Mesenchymal stem cell (in vitro differentiated cells and primary cell): ENCODE measurements around the gene MAPK4.

ENCODE experiments used
- DNase-seq: peaks from one replicate; pipeline ENCODE4 v3.0.0-alpha.2; 2013
- H2AFZ ChIP-seq: one replicate; pipeline ENCODE4 v1.6.1; 2013; ENCODE audit warnings: low read depth, mild to moderate bottlenecking, control low read depth, inconsistent platforms, low read length, moderate library complexity
- H2AK5ac ChIP-seq: 2 replicates; pipeline ENCODE4 v1.6.1; 2013; ENCODE audit warnings: low read length, moderate library complexity, mild to moderate bottlenecking, inconsistent platforms; ENCODE audit not compliant: severe bottlenecking
- H2BK120ac ChIP-seq: one replicate; pipeline ENCODE4 v1.6.1; 2013; ENCODE audit warnings: low read depth, mild to moderate bottlenecking, inconsistent platforms, low read length, moderate library complexity
- H2BK12ac ChIP-seq, 2 experiments: one replicate each; pipeline ENCODE4 v1.6.1; 2013; ENCODE audit warnings: inconsistent platforms in 2 of 2, low read length in 2 of 2, mild to moderate bottlenecking in 2 of 2, moderate library complexity in 2 of 2, control low read depth in 1 of 2
- H2BK15ac ChIP-seq: one replicate; pipeline ENCODE4 v1.6.1; 2013; ENCODE audit warnings: mild to moderate bottlenecking, low read depth, inconsistent platforms; ENCODE audit not compliant: poor library complexity, severe bottlenecking
- H2BK5ac ChIP-seq: 2 replicates; pipeline ENCODE4 v1.6.1; 2013; ENCODE audit warnings: low read depth, mild to moderate bottlenecking, low read length, control low read depth, inconsistent platforms; ENCODE audit not compliant: poor library complexity, severe bottlenecking
- H3K14ac ChIP-seq, 2 experiments: one replicate each; pipeline ENCODE4 v1.6.1; 2013; ENCODE audit warnings: inconsistent platforms in 2 of 2, low read length in 2 of 2, control low read depth in 1 of 2, mild to moderate bottlenecking in 1 of 2, moderate library complexity in 1 of 2
- H3K18ac ChIP-seq, 2 experiments: one replicate each; pipeline ENCODE4 v1.6.1; 2013; ENCODE audit warnings: inconsistent platforms in 2 of 2, low read length in 2 of 2, control low read depth in 1 of 2, low read depth in 1 of 2, mild to moderate bottlenecking in 1 of 2
- H3K23ac ChIP-seq, 2 experiments: one replicate each; pipeline ENCODE4 v1.6.1; 2013; ENCODE audit warnings: inconsistent platforms in 2 of 2, low read length in 2 of 2, mild to moderate bottlenecking in 2 of 2, moderate library complexity in 2 of 2, control low read depth in 1 of 2
- H3K27ac ChIP-seq: 2 replicates; pipeline ENCODE4 v1.5.1; 2013; ENCODE audit warnings: mild to moderate bottlenecking, moderate library complexity, low read length, control low read depth, inconsistent platforms; ENCODE audit not compliant: poor library complexity, severe bottlenecking
- H3K27me3 ChIP-seq, 2 experiments: 2 replicates each; pipeline versions ENCODE4 v1.6.1 to v1.7.0; 2013; ENCODE audit warnings: low read length in 2 of 2, mild to moderate bottlenecking in 2 of 2, moderate library complexity in 2 of 2, control low read depth in 1 of 2, inconsistent platforms in 1 of 2; ENCODE audit not compliant: control insufficient read depth in 1 of 2, insufficient read depth in 1 of 2
- H3K36me3 ChIP-seq, 2 experiments: 2 replicates each; pipeline versions ENCODE4 v1.6.1 to v1.7.0; 2013; ENCODE audit warnings: low read length in 2 of 2, control low read depth in 1 of 2, inconsistent platforms in 1 of 2, low read depth in 1 of 2, mild to moderate bottlenecking in 1 of 2; ENCODE audit not compliant: insufficient read depth in 2 of 2, control insufficient read depth in 1 of 2
- H3K4ac ChIP-seq, 2 experiments: one replicate each; pipeline ENCODE4 v1.6.1; 2013; ENCODE audit warnings: inconsistent platforms in 2 of 2, low read length in 2 of 2, mild to moderate bottlenecking in 2 of 2, moderate library complexity in 2 of 2, control low read depth in 1 of 2, low read depth in 1 of 2
- H3K4me1 ChIP-seq: 2 replicates; pipeline ENCODE4 v1.6.1; 2013; ENCODE audit warnings: low read depth, low read length, control low read depth; ENCODE audit not compliant: control insufficient read depth, insufficient read depth
- H3K4me2 ChIP-seq: 2 replicates; pipeline ENCODE4 v1.6.1; 2013; ENCODE audit warnings: low read length, mild to moderate bottlenecking, inconsistent platforms; ENCODE audit not compliant: poor library complexity, severe bottlenecking
- H3K4me3 ChIP-seq, 2 experiments: 2 replicates each; pipeline versions ENCODE4 v1.5.1 to v1.7.0; 2013; ENCODE audit warnings: low read length in 2 of 2, mild to moderate bottlenecking in 2 of 2, control low read depth in 1 of 2, low read depth in 1 of 2; ENCODE audit not compliant: insufficient read depth in 1 of 2
- H3K79me1 ChIP-seq: replicated peaks from 2 replicates; pipeline ENCODE4 v1.6.1; 2013; ENCODE audit warnings: mild to moderate bottlenecking, control low read depth, low read length, inconsistent platforms; ENCODE audit not compliant: poor library complexity, severe bottlenecking
- H3K9ac ChIP-seq: 2 replicates; pipeline ENCODE4 v1.7.0; 2013; ENCODE audit warnings: mild to moderate bottlenecking, low read length, moderate library complexity
- H3K9me3 ChIP-seq: 2 replicates; pipeline ENCODE4 v1.7.0; 2013; ENCODE audit warnings: mild to moderate bottlenecking, low read length; ENCODE audit not compliant: control insufficient read depth
- H4K8ac ChIP-seq: one replicate; pipeline ENCODE4 v1.6.1; 2013; ENCODE audit warnings: inconsistent platforms, mild to moderate bottlenecking, low read length, moderate library complexity
- H4K91ac ChIP-seq: one replicate; pipeline ENCODE4 v1.6.1; 2013; ENCODE audit warnings: mild to moderate bottlenecking, low read length, inconsistent platforms
- WGBS: methylation state at CpG from one replicate; pipeline ENCODE4 v1.1.7; 2013; ENCODE audit warnings: mixed read lengths; 5-methylcytosine and 5-hydroxymethylcytosine counted together

Gene MAPK4

GRCh38 chr18:50647792-50648191 is 87.9 kb downstream of the MAPK4 start:
- no peak overlapping the region for H2BK120ac ChIP-seq
- no peak overlapping the region for H3K4me2 ChIP-seq
- H2BK12ac ChIP-seq: no peak overlapping the region
- H3K23ac ChIP-seq: no peak overlapping the region
- no peaks in the 10 kb centered on the region for H3K79me1 ChIP-seq
- DNase-seq: no peak
- H3K18ac ChIP-seq: no peak overlapping the region
- H4K8ac ChIP-seq: no peak overlapping the region
- H2AK5ac ChIP-seq: no peak overlapping the region
- H2AFZ ChIP-seq: no peak overlapping the region
- no peak overlapping the region for H3K4ac ChIP-seq
- H3K9me3 ChIP-seq: no peaks in the 10 kb centered on the region
- H3K14ac ChIP-seq: no peak overlapping the region
- no peaks in the 10 kb centered on the region for H3K4me1 ChIP-seq
- H2BK5ac ChIP-seq: no peak overlapping the region
- H4K91ac ChIP-seq: no peak overlapping the region
- H3K9ac ChIP-seq: no peak overlapping the region
- peaks cover 0 to 4% of the 10 kb centered on the region in 2 experiments for H3K27me3 ChIP-seq
- H3K4me3 ChIP-seq: no peak overlapping the region
- H3K27ac ChIP-seq: no peak overlapping the region
- no peaks in the 10 kb centered on the region for H3K36me3 ChIP-seq
- no peak overlapping the region for H2BK15ac ChIP-seq

- Histone ChIP-seq H3K27ac (no peak overlapping the region), H3K23ac (no peak overlapping the region), H2BK120ac (no peak overlapping the region), H3K27me3 (peaks cover 0 to 4% of the 10 kb centered on the region in 2 experiments), H4K91ac (no peak overlapping the region), H3K18ac (no peak overlapping the region), H2BK15ac (no peak overlapping the region), H2BK5ac (no peak overlapping the region), H3K9me3 (no peaks in the 10 kb centered on the region), H3K4me1 (no peaks in the 10 kb centered on the region), H2AFZ (no peak overlapping the region), H2BK12ac (no peak overlapping the region), H3K4me2 (no peak overlapping the region), H3K36me3 (no peaks in the 10 kb centered on the region), H3K4me3 (no peak overlapping the region), H3K4ac (no peak overlapping the region), H3K79me1 (no peaks in the 10 kb centered on the region), H3K14ac (no peak overlapping the region), H3K9ac (no peak overlapping the region), H4K8ac (no peak overlapping the region), H2AK5ac (no peak overlapping the region)
- no peak for DNase-seq
- 86% methylated on average over 4 of the region's 4 CpGs for WGBS
Observed at GRCh38 chr18:50649821-50650220, 89.9 kb downstream of the MAPK4 start.

GRCh38 chr18:50651334-50651733 is 91.4 kb downstream of the MAPK4 start:
- H2BK12ac ChIP-seq: no peak overlapping the region
- H3K14ac ChIP-seq: no peak overlapping the region
- H2BK15ac ChIP-seq: no peak overlapping the region
- no peak overlapping the region for H3K27ac ChIP-seq
- no peak overlapping the region for H2BK5ac ChIP-seq
- H2BK120ac ChIP-seq: no peak overlapping the region
- no peak for DNase-seq
- H3K4me2 ChIP-seq: no peak overlapping the region
- H3K18ac ChIP-seq: no peak overlapping the region
- H3K79me1 ChIP-seq: no peaks in the 10 kb centered on the region
- WGBS: 71% methylated on average over 7 of the region's 7 CpGs
- no peak overlapping the region for H2AK5ac ChIP-seq
- H3K9ac ChIP-seq: no peak overlapping the region
- H3K27me3 ChIP-seq: peaks cover 0 to 4% of the 10 kb centered on the region in 2 experiments
- no peaks in the 10 kb centered on the region for H3K9me3 ChIP-seq
- no peak overlapping the region for H3K4ac ChIP-seq
- no peak overlapping the region for H3K4me3 ChIP-seq
- H3K36me3 ChIP-seq: no peaks in the 10 kb centered on the region
- H4K8ac ChIP-seq: no peak overlapping the region
- H3K23ac ChIP-seq: no peak overlapping the region
- no peaks in the 10 kb centered on the region for H3K4me1 ChIP-seq
- no peak overlapping the region for H4K91ac ChIP-seq
- no peak overlapping the region for H2AFZ ChIP-seq

DNA sequence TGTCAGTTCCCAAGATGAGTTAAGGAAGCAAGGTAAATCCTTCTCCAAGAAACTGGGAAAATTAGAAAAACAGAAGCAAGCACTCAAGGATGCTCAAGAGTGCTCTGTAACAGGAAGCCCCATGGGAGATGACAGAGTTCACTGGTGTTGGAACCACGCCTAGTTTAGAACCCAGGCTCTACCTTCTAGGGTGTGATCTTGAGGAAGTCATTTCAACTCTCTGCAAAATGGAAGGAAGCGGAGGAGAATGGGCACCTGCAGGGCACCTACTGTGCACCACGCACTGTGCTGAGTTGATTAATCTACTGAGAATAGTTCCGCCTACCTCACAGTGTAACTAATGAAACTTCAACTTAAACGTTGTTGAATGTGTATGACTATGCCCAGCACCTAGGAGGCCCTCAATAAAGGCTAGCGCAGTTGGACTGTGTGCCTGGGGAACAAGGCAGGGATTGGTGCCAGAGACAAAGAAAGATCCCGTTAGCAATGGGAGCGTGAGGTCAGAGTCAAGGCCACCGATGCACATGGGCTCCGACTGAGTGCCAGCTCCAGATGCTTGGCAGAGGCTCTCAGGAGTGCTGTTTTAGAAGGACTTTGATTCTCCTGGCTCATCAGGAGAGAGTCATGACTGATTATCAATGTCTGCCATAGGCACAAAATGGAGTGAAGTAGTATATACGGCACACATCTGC is 93.7 kb downstream of the MAPK4 start:
- Histone ChIP-seq H3K27me3 (no peaks in the 10 kb centered on the region), H3K9ac (no peak overlapping the region), H3K4me3 (no peak overlapping the region), H3K4me1 (no peaks in the 10 kb centered on the region), H3K18ac (no peak overlapping the region), H3K79me1 (no peaks in the 10 kb centered on the region), H3K36me3 (no peaks in the 10 kb centered on the region), H2BK120ac (no peak overlapping the region), H3K9me3 (peaks cover 4% of the 10 kb centered on the region), H2BK12ac (no peak overlapping the region), H2BK15ac (no peak overlapping the region), H3K4ac (no peak overlapping the region), H2AFZ (no peak overlapping the region), H4K8ac (no peak overlapping the region), H3K23ac (no peak overlapping the region), H2AK5ac (no peak overlapping the region), H3K14ac (no peak overlapping the region), H3K4me2 (no peak overlapping the region), H4K91ac (no peak overlapping the region), H3K27ac (no peak overlapping the region), H2BK5ac (no peak overlapping the region)
- DNase-seq: no peak
- WGBS: 86% methylated on average over 10 of the region's 11 CpGs
